Thyroid gland (tissue), 4 donors: ENCODE results near the gene C10orf90. TPM values are rescaled to one million over a fixed set of nuclear protein-coding genes. Genes with fewer than 3 reads are reported as not detected.

Experiments
- DNase-seq, 2 donors: peaks; one replicate each; pipeline ENCODE4 v3.0.0-alpha.2; 2019
- H3K27ac ChIP-seq, 3 donors: fragments of 200-600 bp; sonication (generic); 1 replicate in 2 of 3; 2 replicates in 1 of 3; pipeline ENCODE4 v1.5.1; 2016 to 2019; ENCODE audit warnings: mild to moderate bottlenecking in 1 of 3, moderate library complexity in 1 of 3
- H3K27me3 ChIP-seq: fragments of 200-600 bp; sonication (generic); one replicate; pipeline ENCODE4 v1.5.1; 2019
- H3K36me3 ChIP-seq, 2 donors: fragments of 200-600 bp; sonication (generic); one replicate each; pipeline ENCODE4 v1.5.1; 2016 to 2019
- H3K4me1 ChIP-seq, 2 donors: fragments of 200-600 bp; sonication (generic); one replicate each; pipeline ENCODE4 v1.5.1; 2017 to 2019
- H3K4me3 ChIP-seq, 3 donors: fragments of 200-600 bp; sonication (generic); replicated peaks in 1 of 3; 1 replicate in 2 of 3; 2 replicates in 1 of 3; pipeline ENCODE4 v1.5.1; 2016; ENCODE audit warnings: mild to moderate bottlenecking in 1 of 3
- H3K9me3 ChIP-seq: fragments of 200-600 bp; sonication (generic); one replicate; pipeline ENCODE4 v1.5.1; 2017
- POLR2A ChIP-seq, 2 donors: fragments of 450-650 bp; IDR thresholded peaks; one replicate each; pipeline ENCODE4 v1.6.1; 2017; ENCODE audit warnings: antibody characterized with exemption in 2 of 2, mild to moderate bottlenecking in 2 of 2, moderate library complexity in 1 of 2
- WGBS, 2 donors: methylation state at CpG; one replicate each; pipeline ENCODE4 v1.1.5; 2017; 5-methylcytosine and 5-hydroxymethylcytosine counted together
- intact Hi-C: fragments of 100-400 bp; cut with DNase I; formaldehyde crosslinking; loops from one replicate; pipeline ENCODE4 v1.15.1; 2023
- total RNA-seq, 4 donors: library from RNA; depleted of rRNA; stranded (reverse); fragments of >200 nt; gene quantifications; one replicate each; pipeline ENCODE4 v1.2.3, GENCODE V29; 2016
- TF ChIP-seq, protein P1 (sequence below), 6 experiments: fragments of 200-600 bp in 3 of 6; fragments of 450-650 bp in 3 of 6; sonication (generic) in 3 of 6; IDR thresholded peaks; one replicate each; pipeline ENCODE4 v1.5.1; 2016 to 2019; ENCODE audit warnings: antibody characterized with exemption in 6 of 6, mild to moderate bottlenecking in 2 of 6, inconsistent platforms in 1 of 6, moderate library complexity in 1 of 6

Gene C10orf90
- total RNA-seq, 4 donors from 2014 or later: 0.45 to 5.1 (median 2.0) TPM

DNA sequence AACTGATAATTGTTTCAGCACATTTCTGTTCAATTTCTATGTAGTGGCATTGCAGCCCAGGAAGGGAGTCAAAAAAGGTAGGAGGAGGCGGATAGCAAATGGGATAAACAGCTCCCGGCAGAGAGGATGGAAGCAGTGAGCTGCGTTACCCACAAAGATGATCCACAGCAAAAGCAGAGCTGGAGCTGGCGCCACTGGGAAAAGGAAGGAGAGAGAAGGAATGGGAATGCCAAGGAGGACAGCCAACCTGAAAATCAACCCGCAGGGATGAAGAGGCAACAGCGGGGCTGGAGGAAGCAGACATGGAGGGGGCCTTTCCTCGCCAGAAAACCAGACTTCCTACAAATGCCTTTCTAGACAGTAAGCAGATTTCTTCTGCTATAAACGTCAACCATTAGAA, 199.5 kb downstream of the C10orf90 start:
- no peak for TF ChIP-seq POLR2A (IDR thresholded peaks at IDR 0.05)
- TF ChIP-seq, protein P1, sequence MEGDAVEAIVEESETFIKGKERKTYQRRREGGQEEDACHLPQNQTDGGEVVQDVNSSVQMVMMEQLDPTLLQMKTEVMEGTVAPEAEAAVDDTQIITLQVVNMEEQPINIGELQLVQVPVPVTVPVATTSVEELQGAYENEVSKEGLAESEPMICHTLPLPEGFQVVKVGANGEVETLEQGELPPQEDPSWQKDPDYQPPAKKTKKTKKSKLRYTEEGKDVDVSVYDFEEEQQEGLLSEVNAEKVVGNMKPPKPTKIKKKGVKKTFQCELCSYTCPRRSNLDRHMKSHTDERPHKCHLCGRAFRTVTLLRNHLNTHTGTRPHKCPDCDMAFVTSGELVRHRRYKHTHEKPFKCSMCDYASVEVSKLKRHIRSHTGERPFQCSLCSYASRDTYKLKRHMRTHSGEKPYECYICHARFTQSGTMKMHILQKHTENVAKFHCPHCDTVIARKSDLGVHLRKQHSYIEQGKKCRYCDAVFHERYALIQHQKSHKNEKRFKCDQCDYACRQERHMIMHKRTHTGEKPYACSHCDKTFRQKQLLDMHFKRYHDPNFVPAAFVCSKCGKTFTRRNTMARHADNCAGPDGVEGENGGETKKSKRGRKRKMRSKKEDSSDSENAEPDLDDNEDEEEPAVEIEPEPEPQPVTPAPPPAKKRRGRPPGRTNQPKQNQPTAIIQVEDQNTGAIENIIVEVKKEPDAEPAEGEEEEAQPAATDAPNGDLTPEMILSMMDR (IDR thresholded peaks at IDR 0.05): no peak
- intact Hi-C loops: no loop called here
- 76 to 77% methylated on average over 8 of the region's 8 CpGs for WGBS, 2 donors
- H3K27ac ChIP-seq: no peak overlapping the region
- no peak for DNase-seq
- no peaks in the 10 kb centered on the region for H3K27me3 ChIP-seq
- no peaks in the 10 kb centered on the region for H3K9me3 ChIP-seq
- H3K4me3 ChIP-seq: no peak overlapping the region
- H3K4me1 ChIP-seq: no peaks in the 10 kb centered on the region
- H3K36me3 ChIP-seq: no peaks in the 10 kb centered on the region

DNA sequence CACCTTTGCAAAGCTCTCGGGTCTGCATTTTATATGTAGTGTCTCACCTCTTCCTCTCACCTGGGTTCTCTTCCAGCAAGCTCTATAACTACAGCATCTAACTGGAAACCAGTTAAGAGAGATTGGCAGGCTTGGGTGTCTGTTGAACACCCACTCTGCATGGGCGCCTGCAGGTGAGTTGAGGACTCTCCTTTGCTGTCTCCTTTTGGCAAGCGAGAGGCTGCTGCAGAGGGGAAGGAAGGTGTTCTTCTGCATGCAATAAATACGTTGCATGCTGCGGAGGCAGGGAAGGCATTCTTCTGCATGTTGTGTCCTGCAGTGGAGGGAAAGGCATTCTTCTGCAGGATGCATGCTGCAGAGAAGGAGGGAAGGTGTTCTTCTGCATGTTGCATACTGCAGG, 200.8 kb downstream of the C10orf90 start:
- Histone ChIP-seq H3K27me3 (no peaks in the 10 kb centered on the region), H3K9me3 (no peaks in the 10 kb centered on the region), H3K4me3 (no peak overlapping the region), H3K4me1 (no peaks in the 10 kb centered on the region), H3K36me3 (no peaks in the 10 kb centered on the region), H3K27ac (no peak overlapping the region)
- intact Hi-C loops: no loop called here
- DNase-seq: no peak
- no peak for TF ChIP-seq POLR2A (IDR thresholded peaks at IDR 0.05)
- TF ChIP-seq, protein P1 (IDR thresholded peaks at IDR 0.05): no peak
- WGBS, 2 donors: 86 to 94% methylated on average over 5 of the region's 5 CpGs

- no peaks in the 10 kb centered on the region for H3K9me3 ChIP-seq
- intact Hi-C loops: no loop called here
- H3K27me3 ChIP-seq: no peaks in the 10 kb centered on the region
- WGBS, 2 donors: 76 to 87% methylated on average over 5 of the region's 5 CpGs
- no peak for DNase-seq
- H3K36me3 ChIP-seq: no peaks in the 10 kb centered on the region
- H3K4me1 ChIP-seq: no peaks in the 10 kb centered on the region
- no peak for TF ChIP-seq POLR2A (IDR thresholded peaks at IDR 0.05)
- TF ChIP-seq, protein P1 (IDR thresholded peaks at IDR 0.05): no peak
- no peak overlapping the region for H3K27ac ChIP-seq
- H3K4me3 ChIP-seq: no peak overlapping the region
Measured at GRCh38 chr10:126468876-126469643, 201.4 kb downstream of the C10orf90 start.

DNA sequence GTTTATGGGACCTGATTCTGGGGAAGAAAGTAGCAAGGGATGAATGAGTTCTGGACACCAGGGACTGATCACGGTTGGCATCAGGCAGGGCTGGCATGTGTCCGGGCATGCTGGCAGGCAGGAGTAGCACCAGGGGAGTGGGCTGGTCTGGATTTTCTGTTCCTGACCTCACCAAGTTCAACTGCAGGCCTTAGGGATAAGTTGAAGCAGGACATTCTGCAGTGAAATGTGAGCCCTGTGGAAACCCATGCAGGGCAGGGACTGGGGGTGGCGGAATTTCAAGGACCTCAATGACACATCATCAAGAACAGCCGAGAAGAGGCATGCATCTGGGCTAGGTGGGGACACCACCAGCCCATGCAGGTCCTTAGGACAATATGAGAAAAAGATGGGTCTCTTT, 202.0 kb downstream of the C10orf90 start:
- no peaks in the 10 kb centered on the region for H3K4me1 ChIP-seq
- intact Hi-C loops: no loop called here
- 80 to 88% methylated on average over 4 of the region's 4 CpGs for WGBS, 2 donors
- H3K36me3 ChIP-seq: no peaks in the 10 kb centered on the region
- H3K4me3 ChIP-seq: no peak overlapping the region
- TF ChIP-seq POLR2A (IDR thresholded peaks at IDR 0.05): no peak
- TF ChIP-seq, protein P1 (IDR thresholded peaks at IDR 0.05): no peak
- no peak for DNase-seq
- H3K27ac ChIP-seq: no peak overlapping the region
- H3K9me3 ChIP-seq: no peaks in the 10 kb centered on the region
- H3K27me3 ChIP-seq: no peaks in the 10 kb centered on the region

DNA sequence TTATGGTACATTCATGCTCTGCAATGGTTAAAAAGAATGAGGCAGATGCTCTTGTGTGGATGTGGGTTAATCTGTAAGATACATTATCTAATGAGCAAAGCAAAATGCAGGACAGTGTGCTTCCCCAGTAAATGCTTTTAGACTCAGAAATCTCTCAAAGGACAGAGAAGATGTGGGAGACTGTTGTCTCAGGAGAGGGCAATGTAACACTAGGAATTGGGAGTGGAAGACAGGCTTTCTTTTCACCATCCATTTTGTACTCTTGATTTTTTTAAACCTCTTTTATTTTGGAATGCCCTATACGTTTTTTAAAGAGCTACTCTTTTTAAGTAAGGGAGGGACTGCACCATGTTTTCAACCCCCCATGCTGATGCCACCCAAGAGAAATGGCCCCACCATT, 204.7 kb downstream of the C10orf90 start:
- H3K9me3 ChIP-seq: no peaks in the 10 kb centered on the region
- H3K36me3 ChIP-seq: no peaks in the 10 kb centered on the region
- H3K27me3 ChIP-seq: no peaks in the 10 kb centered on the region
- DNase-seq: no peak
- WGBS, 2 donors: 35 to 50% methylated on average over 1 of the region's 1 CpG
- TF ChIP-seq, protein P1 (IDR thresholded peaks at IDR 0.05): no peak
- H3K4me1 ChIP-seq: no peaks in the 10 kb centered on the region
- no peak overlapping the region for H3K4me3 ChIP-seq
- H3K27ac ChIP-seq: no peak overlapping the region
- intact Hi-C loops: no loop called here
